K562 (cell line): ENCODE measurements around the gene CACNA1C. TPM values are rescaled to one million over a fixed set of nuclear protein-coding genes. Genes with fewer than 3 reads are reported as not detected.

Experiments
- ATAC-seq: fragments of 200-7000 bp; cut with Tn5 transposase; 3 replicates; pipeline ENCODE4 v1.9.1; 2020; ENCODE audit warnings: moderate library complexity
- BruUV-seq: library from RNA; stranded (reverse); fragments of 400-500 nt; replicated peaks from 2 replicates; lab custom pipeline; 2021; lab: Mats Ljungman, UMichigan
- CTCF ChIA-PET: fragments of 300-600 bp; formaldehyde crosslinking; extraction: SDS; loops from one replicate; lab custom pipeline; 2021; ENCODE audit warnings: low intra/inter-chr PET ratio; lab: Yijun Ruan, JAX
- POLR2A ChIA-PET: fragments of 300-600, 350-650 bp; sonication (Branson Sonifier 250); formaldehyde crosslinking; extraction: SDS; loops from one replicate; lab custom pipeline; 2021; ENCODE audit warnings: antibody characterized with exemption, inconsistent platforms; lab: Yijun Ruan, JAX
- DNase-seq, 4 experiments: peaks; one replicate each; pipeline versions ENCODE4 v3.0.0 to v3.0.0-alpha.2; 2011 to 2018; ENCODE audit warnings: low spot score in 3 of 4, mixed read lengths in 3 of 4; ENCODE audit errors: extremely low read depth in 1 of 4
- FAIRE-seq: peaks from 2 replicates; lab custom pipeline; 2011; peaks lifted over from hg19 to GRCh38; lab: Jason Lieb, UNC
- H2AFZ ChIP-seq: 2 replicates; pipeline ENCODE4 v1.6.0; 2011; ENCODE audit warnings: low read depth, low read length, control low read depth, inconsistent platforms
- H3K27ac ChIP-seq: fragments of 200-600 bp; 3 replicates; pipeline ENCODE4 v1.8.0; 2011; ENCODE audit warnings: low read depth, mild to moderate bottlenecking, control low read depth, inconsistent platforms, low read length, moderate library complexity, mixed read lengths; ENCODE audit errors: extremely low read depth
- H3K27me3 ChIP-seq, 2 experiments: fragments of 300-600 bp in 1 of 2; 2 replicates in 1 of 2; 3 replicates in 1 of 2; pipeline versions ENCODE4 v1.6.0 to v1.8.0; 2011; ENCODE audit warnings: inconsistent platforms in 2 of 2, low read length in 2 of 2, mild to moderate bottlenecking in 1 of 2, mixed read lengths in 1 of 2, moderate library complexity in 1 of 2; ENCODE audit not compliant: control insufficient read depth in 2 of 2, insufficient read depth in 2 of 2
- H3K36me3 ChIP-seq: fragments of 300-600 bp; 3 replicates; pipeline ENCODE4 v1.8.0; 2011; ENCODE audit warnings: mild to moderate bottlenecking, low read length, inconsistent platforms; ENCODE audit not compliant: control insufficient read depth, insufficient read depth
- H3K4me1 ChIP-seq, 2 experiments: fragments of 200-600 bp in 1 of 2; replicated peaks in 1 of 2; 2 replicates in 1 of 2; 3 replicates in 1 of 2; pipeline versions ENCODE4 v1.5.1 to v1.8.0; 2011; ENCODE audit warnings: inconsistent platforms in 2 of 2, low read length in 2 of 2, mild to moderate bottlenecking in 1 of 2, mixed read lengths in 1 of 2, moderate library complexity in 1 of 2; ENCODE audit not compliant: control insufficient read depth in 2 of 2, insufficient read depth in 2 of 2
- H3K4me2 ChIP-seq: 2 replicates; pipeline ENCODE4 v1.6.1; 2011; ENCODE audit warnings: low read length, control low read depth, inconsistent platforms, mixed read lengths; ENCODE audit not compliant: insufficient read depth
- H3K4me3 ChIP-seq: fragments of 200-600 bp; sonication (generic), shearing (Covaris generic); 2 replicates; pipeline ENCODE4 v1.5.1; 2016; ENCODE audit warnings: control low read depth, inconsistent platforms
- H3K79me2 ChIP-seq: fragments of 200-600 bp; 3 replicates; pipeline ENCODE4 v1.8.0; 2011; ENCODE audit warnings: low read length, inconsistent platforms; ENCODE audit not compliant: control insufficient read depth, insufficient read depth
- H3K9ac ChIP-seq, 2 experiments: 2 replicates each; pipeline versions ENCODE4 v1.6.0 to v1.6.1; 2011; ENCODE audit warnings: low read depth in 2 of 2, low read length in 2 of 2, control low read depth in 1 of 2, inconsistent platforms in 1 of 2, mild to moderate bottlenecking in 1 of 2, mixed read lengths in 1 of 2; ENCODE audit not compliant: insufficient read depth in 1 of 2
- H3K9me1 ChIP-seq: one replicate; pipeline ENCODE4 v1.6.0; 2011; ENCODE audit warnings: inconsistent platforms, mild to moderate bottlenecking, low read length, moderate library complexity; ENCODE audit not compliant: control insufficient read depth, insufficient read depth
- H3K9me3 ChIP-seq: replicated peaks from 2 replicates; pipeline ENCODE4 v1.5.1; 2011; ENCODE audit warnings: low read depth, low read length, inconsistent platforms; ENCODE audit not compliant: control insufficient read depth, insufficient read depth
- H4K20me1 ChIP-seq: replicated peaks from 2 replicates; pipeline ENCODE4 v1.6.1; 2011; ENCODE audit warnings: low read length, inconsistent platforms, mixed read lengths; ENCODE audit not compliant: control insufficient read depth, insufficient read depth
- GTF2A2 ChIP-seq: IDR thresholded peaks from 2 replicates; pipeline ENCODE4 v1.6.1; 2016; ENCODE audit warnings: mild to moderate bottlenecking, missing genetic modification characterization, missing compliant biosample characterization
- HNRNPK ChIP-seq: fragments of 200-400 bp; formaldehyde crosslinking; IDR thresholded peaks from one replicate; pipeline ENCODE4 v1.6.1; 2018; ENCODE audit warnings: mild to moderate bottlenecking, low read depth, low read length; ENCODE audit not compliant: poor library complexity, severe bottlenecking
- HSF4 ChIP-seq: fragments of 250-450 bp; sonication (Bioruptor Pico); IDR thresholded peaks from 2 replicates; pipeline ENCODE4 v2.1.2; 2022; ENCODE audit warnings: mild to moderate bottlenecking, moderate library complexity, borderline replicate concordance
- JUN ChIP-seq, 2 experiments: sonication (generic) in 1 of 2; formaldehyde crosslinking in 1 of 2; IDR thresholded peaks; 2 replicates each; pipeline versions ENCODE4 v1.6.1 to v1.8.0; 2012 to 2022; ENCODE audit warnings: borderline replicate concordance in 2 of 2, mild to moderate bottlenecking in 2 of 2, improper control_type of control experiment in 1 of 2, low read depth in 1 of 2, low read length in 1 of 2, missing genetic modification reagents in 1 of 2
- KLF1 ChIP-seq: fragments of 450-650 bp; IDR thresholded peaks from 2 replicates; pipeline ENCODE4 v1.6.1; 2016; ENCODE audit warnings: missing genetic modification characterization, missing compliant biosample characterization
- MAFG ChIP-seq: fragments of 450-650 bp; conservative IDR thresholded peaks from 2 replicates; pipeline ENCODE4 v1.6.1; 2016; ENCODE audit warnings: missing genetic modification characterization, missing compliant biosample characterization
- NFE2 ChIP-seq: IDR thresholded peaks from 2 replicates; pipeline ENCODE4 v1.6.1; 2014; ENCODE audit warnings: antibody characterized with exemption, low read depth
- NONO ChIP-seq, 2 experiments: fragments of 200-400 bp in 1 of 2; fragments of 450-650 bp in 1 of 2; formaldehyde crosslinking in 1 of 2; IDR thresholded peaks; 2 replicates each; pipeline ENCODE4 v1.6.1; 2017; ENCODE audit warnings: low read depth in 2 of 2, mild to moderate bottlenecking in 2 of 2, moderate library complexity in 2 of 2, low read length in 1 of 2
- RBM15 ChIP-seq: fragments of 200-400 bp; formaldehyde crosslinking; IDR thresholded peaks from 2 replicates; pipeline ENCODE4 v1.6.1; 2018; ENCODE audit warnings: mild to moderate bottlenecking, low read length, moderate library complexity; ENCODE audit not compliant: insufficient read depth
- SMAD4 ChIP-seq: fragments of 250-450 bp; sonication (Bioruptor Pico); conservative IDR thresholded peaks from 2 replicates; pipeline ENCODE4 v1.8.0; 2021; ENCODE audit warnings: inconsistent platforms, mild to moderate bottlenecking, moderate library complexity
- SMARCB1 ChIP-seq: IDR thresholded peaks from 2 replicates; pipeline ENCODE4 v1.6.1; 2011; ENCODE audit warnings: improper control_type of control experiment, low read depth; ENCODE audit not compliant: insufficient read length
- SMARCE1 ChIP-seq: fragments of 450-650 bp; IDR thresholded peaks from 2 replicates; pipeline ENCODE4 v1.7.1; 2016; ENCODE audit warnings: mild to moderate bottlenecking
- WGBS: fragments of 100-300 bp; shearing (Covaris generic); methylation state at CpG from one replicate; pipeline ENCODE4 v1.1.6; 2016; ENCODE audit warnings: low coverage, mixed read lengths; ENCODE audit not compliant: insufficient coverage; ENCODE audit errors: missing lambda C conversion rate; 5-methylcytosine and 5-hydroxymethylcytosine counted together
- in situ Hi-C: fragments of 300-500 bp; cut with MboI; formaldehyde crosslinking; loops from 4 replicates; pipeline ENCODE4 v1.15.0; 2018; ENCODE audit warnings: inconsistent platforms, mixed read lengths
- intact Hi-C: fragments of 100-400 bp; cut with micrococcal nuclease; formaldehyde crosslinking; loops from 2 replicates; pipeline ENCODE4 v1.14.2; 2022
- polyA plus RNA-seq, 8 experiments: library from polyadenylated mRNA; depleted of rRNA in 4 of 8; stranded (reverse) in 5 of 8; unstranded in 3 of 8; fragments of >200 nt; fragmentation: Nextera tagmentation in 2 of 8; fragmentation: Illumina TruSeq in 1 of 8; extraction: Ambion mirVana in 2 of 8; extraction: Trizol in 1 of 8; gene quantifications; 2 replicates each; pipeline versions ENCODE4 v1.2.1 to v1.2.3, GENCODE V29; 2011 to 2014; ENCODE audit warnings: inconsistent platforms in 1 of 8, missing spikeins in 1 of 8
- total RNA-seq, 7 experiments: library from RNA; depleted of rRNA in 6 of 7; stranded (reverse); fragments of >200 nt in 6 of 7; fragmentation: Illumina TruSeq in 2 of 7; extraction: Trizol in 2 of 7; gene quantifications; 2 replicates each; pipeline versions ENCODE4 v1.2.1 to v1.2.3, GENCODE V29; 2011 to 2021; ENCODE audit warnings: low replicate concordance in 1 of 7
- TF ChIP-seq, protein P1 (sequence below): fragments of 250-450 bp; sonication (Bioruptor Pico); IDR thresholded peaks from 2 replicates; pipeline ENCODE4 v1.4.0; 2020; ENCODE audit warnings: mild to moderate bottlenecking
- TF ChIP-seq, protein P2 (sequence below): fragments of 450-650 bp; formaldehyde crosslinking; IDR thresholded peaks from 2 replicates; pipeline ENCODE4 v1.4.0; 2022; ENCODE audit warnings: missing genetic modification characterization
- TF ChIP-seq, protein P3 (sequence below), 2 experiments: fragments of 150-350 bp in 1 of 2; IDR thresholded peaks; 2 replicates each; pipeline ENCODE4 v1.6.1; 2012 to 2016; ENCODE audit warnings: low read depth in 2 of 2, low read length in 2 of 2, mild to moderate bottlenecking in 1 of 2, moderate library complexity in 1 of 2

Gene CACNA1C
- total and polyA plus RNA-seq, 9 of the 15 experiments (the other 6 are each of a cell fraction or from before 2014, with no cell fraction given): not detected

DNA sequence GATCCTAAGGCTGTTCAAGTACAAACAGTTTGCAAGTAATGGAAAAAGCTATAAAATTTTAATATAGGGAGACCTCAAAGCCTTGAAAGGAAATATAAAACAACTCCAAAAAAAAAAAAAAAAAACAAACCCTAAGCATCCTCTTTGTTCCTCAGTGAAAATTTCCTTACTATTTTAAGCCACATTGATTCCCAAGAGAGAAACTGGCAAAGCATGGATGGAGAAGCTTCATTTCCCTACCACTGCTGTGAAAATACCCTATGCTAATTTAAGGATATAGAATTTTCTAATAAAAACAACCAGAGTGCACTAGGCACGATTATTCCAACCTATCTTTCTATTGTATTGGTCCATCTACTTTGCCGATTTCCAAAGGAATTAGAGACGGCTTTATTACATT lies 283.1 kb downstream of the CACNA1C start (continued):
- TF ChIP-seq, protein P1, sequence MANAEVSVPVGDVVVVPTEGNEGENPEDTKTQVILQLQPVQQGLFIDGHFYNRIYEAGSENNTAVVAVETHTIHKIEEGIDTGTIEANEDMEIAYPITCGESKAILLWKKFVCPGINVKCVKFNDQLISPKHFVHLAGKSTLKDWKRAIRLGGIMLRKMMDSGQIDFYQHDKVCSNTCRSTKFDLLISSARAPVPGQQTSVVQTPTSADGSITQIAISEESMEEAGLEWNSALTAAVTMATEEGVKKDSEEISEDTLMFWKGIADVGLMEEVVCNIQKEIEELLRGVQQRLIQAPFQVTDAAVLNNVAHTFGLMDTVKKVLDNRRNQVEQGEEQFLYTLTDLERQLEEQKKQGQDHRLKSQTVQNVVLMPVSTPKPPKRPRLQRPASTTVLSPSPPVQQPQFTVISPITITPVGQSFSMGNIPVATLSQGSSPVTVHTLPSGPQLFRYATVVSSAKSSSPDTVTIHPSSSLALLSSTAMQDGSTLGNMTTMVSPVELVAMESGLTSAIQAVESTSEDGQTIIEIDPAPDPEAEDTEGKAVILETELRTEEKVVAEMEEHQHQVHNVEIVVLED: no peak
- no peak for TF ChIP-seq HNRNPK
- no peak for TF ChIP-seq GTF2A2 (tag)
- TF ChIP-seq NONO (IDR thresholded peaks at IDR 0.05; ENCODE audit: low read depth in 2 of 2, low read length in 1 of 2): no peak
- TF ChIP-seq SMARCE1: no peak
- TF ChIP-seq NFE2: no peak

DNA sequence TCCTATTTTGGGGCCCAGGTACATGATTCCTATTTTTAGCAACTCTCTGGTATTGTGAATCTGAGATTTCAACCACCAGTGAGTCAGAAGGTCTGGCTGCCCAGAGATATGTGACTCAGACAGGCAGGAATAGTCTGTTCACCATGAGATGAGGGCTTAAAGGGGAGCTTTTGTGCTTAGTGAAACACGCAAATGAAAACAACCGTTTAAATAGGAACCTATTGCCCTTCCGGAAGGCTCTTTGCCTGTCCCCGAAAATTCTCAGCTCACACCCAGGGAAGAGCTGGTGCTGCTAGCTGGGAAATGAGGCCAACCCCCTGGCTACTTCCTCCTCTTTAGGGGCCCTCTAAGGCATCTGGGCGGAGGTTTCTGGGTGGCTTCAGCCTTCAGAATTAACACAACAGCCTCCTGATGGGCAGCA lies 283.6 kb downstream of the CACNA1C start:
- no TSS peak for BruUV-seq
- peak; percentile 76 for ATAC-seq
- H3K9me3 ChIP-seq: no peaks in the 10 kb centered on the region
- H3K27me3 ChIP-seq: peaks cover 0 to 5% of the 10 kb centered on the region in 2 experiments; a peak in 1 of 5 replicates
- no peak overlapping the region for H3K4me2 ChIP-seq
- WGBS: 0% methylated on average over 5 of the region's 5 CpGs
- H2AFZ ChIP-seq: no peak overlapping the region
- ChIA-PET POLR2A (no interaction called here), CTCF (no interaction called here)
- peak in 3 of 4 experiments; percentile 9 to 30 (median 25) for DNase-seq
- no peaks in the 10 kb centered on the region for H3K79me2 ChIP-seq
- H3K4me1 ChIP-seq: peaks cover 3 to 22% of the 10 kb centered on the region in 2 experiments; a peak in 3 of 5 replicates
- H3K27ac ChIP-seq: no peak overlapping the region; the same call in 2 of the 3 replicates
- intact Hi-C loops: no loop called here
- in situ Hi-C loops: no loop called here
- H3K9me1 ChIP-seq: no peaks in the 10 kb centered on the region
- no peaks in the 10 kb centered on the region for H3K36me3 ChIP-seq
- no peaks in the 10 kb centered on the region for H4K20me1 ChIP-seq
- no peak overlapping the region; a peak in 1 of 4 replicates for H3K9ac ChIP-seq
- FAIRE-seq: no peak
- H3K4me3 ChIP-seq: no peak overlapping the region
- TF ChIP-seq, protein P2, sequence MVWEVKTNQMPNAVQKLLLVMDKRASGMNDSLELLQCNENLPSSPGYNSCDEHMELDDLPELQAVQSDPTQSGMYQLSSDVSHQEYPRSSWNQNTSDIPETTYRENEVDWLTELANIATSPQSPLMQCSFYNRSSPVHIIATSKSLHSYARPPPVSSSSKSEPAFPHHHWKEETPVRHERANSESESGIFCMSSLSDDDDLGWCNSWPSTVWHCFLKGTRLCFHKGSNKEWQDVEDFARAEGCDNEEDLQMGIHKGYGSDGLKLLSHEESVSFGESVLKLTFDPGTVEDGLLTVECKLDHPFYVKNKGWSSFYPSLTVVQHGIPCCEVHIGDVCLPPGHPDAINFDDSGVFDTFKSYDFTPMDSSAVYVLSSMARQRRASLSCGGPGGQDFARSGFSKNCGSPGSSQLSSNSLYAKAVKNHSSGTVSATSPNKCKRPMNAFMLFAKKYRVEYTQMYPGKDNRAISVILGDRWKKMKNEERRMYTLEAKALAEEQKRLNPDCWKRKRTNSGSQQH (CRISPR knock-in tag): no peak
- TF ChIP-seq RBM15: no peak
- TF ChIP-seq, protein P3, sequence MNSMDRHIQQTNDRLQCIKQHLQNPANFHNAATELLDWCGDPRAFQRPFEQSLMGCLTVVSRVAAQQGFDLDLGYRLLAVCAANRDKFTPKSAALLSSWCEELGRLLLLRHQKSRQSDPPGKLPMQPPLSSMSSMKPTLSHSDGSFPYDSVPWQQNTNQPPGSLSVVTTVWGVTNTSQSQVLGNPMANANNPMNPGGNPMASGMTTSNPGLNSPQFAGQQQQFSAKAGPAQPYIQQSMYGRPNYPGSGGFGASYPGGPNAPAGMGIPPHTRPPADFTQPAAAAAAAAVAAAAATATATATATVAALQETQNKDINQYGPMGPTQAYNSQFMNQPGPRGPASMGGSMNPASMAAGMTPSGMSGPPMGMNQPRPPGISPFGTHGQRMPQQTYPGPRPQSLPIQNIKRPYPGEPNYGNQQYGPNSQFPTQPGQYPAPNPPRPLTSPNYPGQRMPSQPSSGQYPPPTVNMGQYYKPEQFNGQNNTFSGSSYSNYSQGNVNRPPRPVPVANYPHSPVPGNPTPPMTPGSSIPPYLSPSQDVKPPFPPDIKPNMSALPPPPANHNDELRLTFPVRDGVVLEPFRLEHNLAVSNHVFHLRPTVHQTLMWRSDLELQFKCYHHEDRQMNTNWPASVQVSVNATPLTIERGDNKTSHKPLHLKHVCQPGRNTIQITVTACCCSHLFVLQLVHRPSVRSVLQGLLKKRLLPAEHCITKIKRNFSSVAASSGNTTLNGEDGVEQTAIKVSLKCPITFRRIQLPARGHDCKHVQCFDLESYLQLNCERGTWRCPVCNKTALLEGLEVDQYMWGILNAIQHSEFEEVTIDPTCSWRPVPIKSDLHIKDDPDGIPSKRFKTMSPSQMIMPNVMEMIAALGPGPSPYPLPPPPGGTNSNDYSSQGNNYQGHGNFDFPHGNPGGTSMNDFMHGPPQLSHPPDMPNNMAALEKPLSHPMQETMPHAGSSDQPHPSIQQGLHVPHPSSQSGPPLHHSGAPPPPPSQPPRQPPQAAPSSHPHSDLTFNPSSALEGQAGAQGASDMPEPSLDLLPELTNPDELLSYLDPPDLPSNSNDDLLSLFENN (IDR thresholded peaks at IDR 0.05; ENCODE audit: low read depth in 2 of 2, low read length in 2 of 2): peak in 1 of 2 experiments; percentile 59; a peak in 1 of 4 replicates
- no peak for TF ChIP-seq MAFG (tag)
- TF ChIP-seq JUN (IDR thresholded peaks at IDR 0.05; ENCODE audit: borderline replicate concordance, low read depth, low read length): peak; percentile 65
- TF ChIP-seq JUN (CRISPR knock-in tag; IDR thresholded peaks at IDR 0.05; ENCODE audit: borderline replicate concordance): no peak
- TF ChIP-seq KLF1: no peak
- TF ChIP-seq SMAD4 (CRISPR knock-in tag): peak; percentile 70
- TF ChIP-seq HSF4 (CRISPR knock-in tag): no peak
- no peak for TF ChIP-seq SMARCB1
